Islet of Langerhans (tissue), 1 donor: Measurements from ENCODE around the gene KLHL33.
"Not testable (repeated sequence)": the region's sequence is repeated elsewhere in the genome, so short reads cannot be mapped to it uniquely, and the experiment has no call there.

Experiments
- FAIRE-seq: peaks from one replicate; lab custom pipeline; 2011; peaks lifted over from hg19 to GRCh38; lab: Jason Lieb, UNC

Gene KLHL33

DNA sequence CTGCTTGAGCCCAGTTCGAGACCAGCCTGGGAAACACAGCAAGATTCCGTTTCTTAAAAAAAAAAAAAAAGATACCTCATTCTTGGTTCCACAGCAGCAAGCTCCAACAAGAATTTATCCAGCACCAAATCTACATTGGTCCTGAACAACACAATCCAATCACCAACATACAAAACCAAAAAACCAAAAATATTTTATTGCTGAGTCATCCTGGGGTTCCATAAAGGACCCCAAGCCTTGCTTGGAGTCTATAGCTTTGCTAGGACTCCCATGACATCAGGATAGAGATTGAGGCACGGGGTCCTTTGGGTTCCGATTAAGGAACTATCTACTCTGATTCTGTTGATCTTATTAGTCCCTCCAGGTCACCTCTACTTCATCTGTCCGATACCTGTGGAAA lies 10.9 kb upstream of the KLHL33 start:
- no peak for FAIRE-seq

DNA sequence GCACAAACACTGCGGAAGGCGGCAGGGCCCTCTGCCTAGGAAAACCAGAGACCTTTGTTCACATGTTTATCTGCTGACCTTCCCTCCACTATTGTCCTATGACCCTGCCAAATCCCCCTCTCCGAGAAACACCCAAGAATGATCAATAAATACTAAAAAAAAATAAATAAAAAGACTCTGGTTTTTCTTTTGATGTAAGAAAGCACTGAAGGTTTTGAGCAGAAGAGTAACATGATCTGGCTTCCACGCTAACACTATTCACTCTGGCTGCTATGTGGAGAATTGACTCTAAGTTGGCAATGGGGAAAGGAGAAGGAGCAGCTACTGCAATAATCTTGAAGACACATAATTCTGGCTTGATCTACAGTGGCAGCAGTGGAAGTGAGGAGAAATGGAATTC lies 7.7 kb upstream of the KLHL33 start:
- not testable (repeated sequence) for FAIRE-seq

DNA sequence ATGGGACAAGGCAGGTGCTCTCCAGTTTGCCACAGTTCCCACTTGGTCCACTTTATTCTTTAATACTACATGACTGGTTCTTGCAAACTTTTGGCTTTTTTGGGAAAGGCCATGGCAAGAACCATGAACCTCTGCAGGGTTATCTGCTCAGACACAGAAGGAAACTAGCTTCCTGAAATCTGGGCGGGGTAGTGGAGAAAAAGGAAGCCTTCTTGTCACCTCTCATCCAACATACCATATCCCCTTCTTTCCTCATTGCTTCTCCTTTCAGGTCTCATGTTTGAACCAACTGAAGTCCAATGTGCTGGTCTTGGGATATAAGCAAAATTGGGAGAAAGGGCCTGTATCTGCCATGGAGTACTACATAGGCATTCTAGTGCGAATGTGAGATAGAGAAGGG lies 5.5 kb upstream of the KLHL33 start:
- FAIRE-seq: no peak

DNA sequence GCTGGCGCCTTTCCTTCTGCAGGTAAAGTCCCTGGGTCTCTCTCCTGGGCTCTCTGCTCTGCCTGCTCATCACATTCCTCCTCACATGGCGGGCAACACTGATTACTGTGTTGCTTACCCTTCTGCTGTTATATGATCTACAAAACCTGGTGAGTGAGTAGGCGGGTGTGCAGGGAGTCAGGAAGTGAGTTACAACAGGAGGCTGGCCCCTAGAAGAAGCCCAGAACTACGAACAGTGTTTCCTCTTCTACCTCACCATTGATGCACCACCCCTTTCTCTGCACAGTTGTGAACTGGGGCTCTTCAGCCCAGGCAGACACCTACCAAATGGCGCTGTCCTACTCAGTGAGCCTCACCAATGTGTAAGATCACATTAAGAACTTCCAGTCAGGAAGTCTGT lies 4.9 kb upstream of the KLHL33 start:
- FAIRE-seq: no peak

DNA sequence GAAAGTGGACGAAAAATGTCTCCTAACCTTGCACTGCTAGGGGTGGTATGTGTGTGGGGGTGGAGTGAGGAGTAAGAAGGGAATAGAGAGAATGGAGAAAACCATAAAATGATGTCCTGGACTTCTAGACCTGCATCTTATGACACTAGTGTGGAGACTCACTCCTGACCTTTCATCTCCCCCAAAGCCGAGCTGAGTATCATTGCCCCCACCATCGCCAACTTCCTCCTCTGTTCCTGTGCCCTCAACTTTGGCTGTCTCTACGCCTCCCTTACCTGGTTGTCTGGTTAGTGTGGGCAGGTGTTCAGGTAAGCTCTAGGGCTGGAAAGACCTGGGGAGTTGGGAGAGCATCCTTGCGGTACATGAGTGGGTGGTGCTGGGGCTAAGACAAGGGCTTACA lies 4.5 kb upstream of the KLHL33 start:
- FAIRE-seq: no peak

DNA sequence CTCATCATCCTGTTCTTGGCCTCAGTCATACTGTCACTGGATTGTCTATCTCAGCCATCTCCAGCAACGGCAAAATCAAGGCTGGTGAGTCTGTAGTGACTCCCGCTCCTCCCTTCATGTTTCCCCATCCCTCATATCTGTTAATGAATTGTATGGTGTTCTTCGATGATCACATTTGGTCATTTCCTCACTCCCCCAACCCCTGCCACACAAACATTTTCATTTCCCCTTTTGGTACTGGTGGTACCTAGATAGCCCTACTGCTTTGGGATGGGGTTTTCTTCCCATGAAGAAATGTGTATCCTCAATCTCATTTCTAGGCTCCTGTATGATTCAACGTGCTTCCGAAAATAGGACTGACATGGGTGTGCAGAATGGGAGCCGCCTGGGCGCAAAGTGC lies 2.7 kb upstream of the KLHL33 start:
- no peak for FAIRE-seq

DNA sequence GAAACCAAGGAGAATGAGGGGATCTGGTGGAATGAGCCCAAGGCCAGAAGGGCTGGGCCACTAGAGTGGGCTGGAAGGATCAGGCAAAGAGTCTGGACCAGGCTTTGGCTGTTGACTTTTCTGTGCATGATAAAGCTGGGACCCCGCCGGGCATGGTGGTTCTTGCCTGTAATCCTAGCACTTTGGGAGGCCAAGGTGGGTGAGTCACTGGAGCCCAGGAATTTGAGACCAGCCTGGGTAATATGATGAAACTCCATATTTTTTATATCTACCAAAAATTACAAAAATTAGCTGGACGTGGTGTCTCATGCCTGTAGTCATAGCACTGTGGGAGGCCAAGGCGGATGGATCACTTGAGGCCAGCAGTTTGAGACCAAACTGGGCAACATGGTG lies 393 bp upstream of the KLHL33 start:
- FAIRE-seq: no peak

DNA sequence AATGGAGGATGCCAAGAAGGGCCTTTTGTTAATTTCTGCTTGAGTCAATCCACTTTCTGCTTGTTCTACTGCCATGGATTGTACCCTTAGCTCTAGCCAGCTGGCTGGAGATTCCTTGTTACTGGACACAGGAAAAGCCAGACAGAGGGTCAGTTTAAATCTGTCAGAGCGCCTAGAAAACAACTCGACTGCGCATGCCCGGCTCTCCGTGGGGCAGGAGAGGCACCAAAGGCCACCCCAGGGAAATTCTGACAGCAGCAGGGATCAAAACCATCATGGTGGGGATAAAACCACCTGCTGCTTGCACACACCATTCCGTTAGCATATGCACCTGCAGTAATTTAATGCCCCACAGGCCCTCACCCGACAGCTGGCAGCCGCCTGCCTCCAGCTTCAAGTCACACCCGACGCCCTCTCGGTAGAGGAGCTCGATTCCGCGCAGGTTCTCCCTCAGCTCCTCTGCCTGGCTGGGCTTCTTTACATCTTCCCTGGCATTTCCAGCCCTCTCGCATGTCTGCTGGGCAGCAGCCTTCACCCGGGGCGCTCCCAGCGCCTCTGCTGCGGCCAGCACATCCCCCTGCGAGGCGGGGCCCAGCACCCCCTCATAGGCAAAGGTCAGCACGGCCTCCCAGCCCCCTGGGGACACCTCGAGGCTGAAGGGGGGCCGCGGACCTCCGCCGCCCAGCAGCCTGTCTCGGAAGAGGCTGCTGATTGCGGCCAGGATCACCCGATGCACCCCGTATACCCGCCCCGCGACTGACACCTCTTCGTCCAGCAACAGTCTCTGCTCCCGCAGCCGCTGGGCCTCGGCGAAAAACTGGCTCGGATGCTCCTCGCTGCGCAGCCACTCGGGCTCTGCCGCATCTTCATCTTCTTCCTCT lies 1.0 kb downstream of the KLHL33 start:
- FAIRE-seq: no peak

DNA sequence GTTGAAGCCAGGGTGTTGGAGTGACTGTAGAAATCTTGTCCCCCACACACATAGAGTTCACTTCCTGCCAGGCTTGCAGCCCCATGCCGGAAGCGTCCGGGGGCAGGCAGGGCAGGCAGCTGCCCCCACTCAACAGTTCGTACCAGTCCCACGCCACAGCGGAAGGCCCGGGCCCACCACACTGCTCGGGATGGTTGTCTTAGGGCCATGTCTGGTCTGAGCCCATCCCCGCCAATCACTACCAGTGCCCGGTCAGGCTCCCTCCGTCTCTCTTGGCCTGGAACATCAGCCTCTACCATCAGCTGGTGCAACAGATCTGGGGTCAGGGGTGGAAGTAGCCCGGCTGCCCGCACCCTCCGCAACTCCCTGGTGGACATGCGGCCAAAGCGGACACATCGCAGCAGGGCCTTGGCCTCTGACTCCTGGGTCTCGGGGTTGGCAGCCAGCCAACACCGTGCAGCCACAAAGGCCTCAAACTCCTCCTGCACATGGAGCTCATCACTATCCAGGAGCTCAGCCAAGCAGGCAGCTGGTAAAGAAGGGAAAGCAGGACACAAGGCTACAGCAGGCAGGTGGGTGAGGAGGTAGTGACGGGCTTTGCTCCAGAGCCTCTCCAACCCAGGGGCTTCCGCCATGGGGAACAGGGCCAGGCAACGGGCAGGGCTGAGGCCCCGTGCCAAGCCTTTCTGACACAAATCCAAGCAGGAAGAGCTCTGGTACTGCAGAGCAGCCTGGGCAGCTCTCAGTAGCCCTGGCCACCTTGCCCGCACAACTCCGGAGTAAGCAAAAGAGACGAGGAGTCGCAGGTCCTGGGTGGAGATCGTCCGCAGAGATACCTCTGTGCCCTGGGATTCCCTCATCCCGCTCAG lies 5.9 kb downstream of the KLHL33 start:
- no peak for FAIRE-seq

DNA sequence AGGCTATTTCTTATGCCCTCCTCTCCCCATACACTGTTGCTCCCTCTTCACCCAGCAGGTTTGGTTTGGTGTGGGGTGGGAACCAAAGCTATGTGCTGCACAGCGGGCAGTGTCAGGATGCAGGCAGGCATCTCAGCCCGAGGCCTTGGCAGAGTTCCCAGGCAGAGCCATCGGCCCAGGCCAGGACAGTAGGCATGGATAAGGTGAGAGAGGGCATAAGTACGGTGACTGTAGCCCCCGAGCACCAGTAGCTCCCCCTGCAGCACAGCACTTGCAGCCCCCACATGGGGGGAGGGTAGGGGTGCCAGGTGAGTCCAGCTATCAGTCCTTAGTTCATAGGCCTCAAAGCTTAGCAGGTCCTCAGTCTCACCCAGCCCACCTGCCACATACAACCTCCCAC lies 7.2 kb downstream of the KLHL33 start:
- FAIRE-seq: no peak

DNA sequence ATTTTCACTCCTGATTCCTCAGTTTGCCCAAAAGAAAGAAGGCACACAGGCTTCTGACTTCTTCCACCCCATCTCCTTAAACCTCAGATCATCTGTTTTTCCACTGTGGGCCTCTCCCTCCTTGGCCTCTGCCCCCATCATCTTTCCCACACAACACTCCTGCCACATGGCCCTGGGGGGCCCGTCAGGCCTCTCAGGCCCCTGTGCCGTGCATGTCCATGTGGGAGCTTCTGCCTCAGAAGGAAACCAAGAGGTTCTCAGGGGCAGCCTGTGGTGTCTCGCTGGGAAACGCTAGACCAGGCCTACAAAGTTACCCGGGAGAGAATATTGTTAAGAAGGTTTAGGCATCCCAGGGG lies 8.0 kb downstream of the KLHL33 start:
- no peak for FAIRE-seq

DNA sequence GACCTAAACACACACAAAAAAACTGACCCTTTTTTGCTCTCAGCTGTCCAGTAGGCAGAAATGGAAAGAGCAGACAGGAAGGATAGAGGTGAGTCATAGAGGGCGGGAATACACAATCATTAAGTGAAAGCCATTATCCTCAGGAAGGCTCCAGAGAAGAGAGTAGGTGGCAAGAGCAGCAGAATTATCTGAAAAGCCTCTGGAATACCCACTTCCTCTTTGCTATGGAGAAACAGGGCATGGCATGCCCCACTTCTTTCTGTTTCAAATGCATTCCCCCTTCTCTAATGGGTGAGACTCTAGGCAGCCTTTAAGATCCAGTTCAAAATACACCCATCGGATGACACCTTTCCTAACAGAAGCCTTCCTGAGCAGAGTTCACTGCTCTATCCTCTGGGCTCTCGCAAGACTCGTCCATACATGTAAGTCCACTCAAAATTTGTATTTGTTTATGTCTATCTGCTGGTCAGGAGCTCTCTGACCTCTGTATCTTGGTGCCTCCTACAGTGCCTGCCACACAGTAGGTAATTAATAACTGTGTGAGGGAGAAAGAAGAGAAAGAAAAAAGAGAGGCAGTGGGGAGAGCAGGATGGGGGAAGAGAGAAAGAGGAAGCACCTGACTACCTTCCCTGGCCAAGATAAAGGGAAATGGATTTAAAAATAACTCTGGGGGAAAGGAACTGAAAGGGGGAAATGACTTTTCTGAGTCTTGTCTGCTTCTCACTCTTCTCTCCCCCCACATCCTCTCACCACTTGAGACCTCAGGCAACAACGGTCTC lies 8.5 kb downstream of the KLHL33 start:
- FAIRE-seq: peak; percentile 58

DNA sequence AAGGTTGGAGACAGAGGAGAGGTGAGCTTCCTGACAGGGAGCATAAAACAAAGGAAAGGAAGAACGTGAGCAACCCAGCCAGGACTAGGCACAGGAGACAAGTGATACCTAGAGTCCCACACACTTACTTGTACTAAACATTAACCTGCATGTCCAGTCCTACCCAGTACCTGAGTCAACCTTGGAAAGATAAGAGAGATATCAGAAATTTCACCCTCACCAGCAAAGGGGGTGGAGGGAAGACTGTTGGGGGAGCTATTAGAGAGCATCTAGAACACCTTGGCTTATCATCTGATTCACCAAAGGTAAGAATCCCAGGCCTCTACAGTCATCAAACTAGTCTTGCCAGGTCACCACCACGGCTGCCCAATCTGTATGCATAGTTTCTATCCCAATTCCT lies 11.1 kb downstream of the KLHL33 start:
- no peak for FAIRE-seq

DNA sequence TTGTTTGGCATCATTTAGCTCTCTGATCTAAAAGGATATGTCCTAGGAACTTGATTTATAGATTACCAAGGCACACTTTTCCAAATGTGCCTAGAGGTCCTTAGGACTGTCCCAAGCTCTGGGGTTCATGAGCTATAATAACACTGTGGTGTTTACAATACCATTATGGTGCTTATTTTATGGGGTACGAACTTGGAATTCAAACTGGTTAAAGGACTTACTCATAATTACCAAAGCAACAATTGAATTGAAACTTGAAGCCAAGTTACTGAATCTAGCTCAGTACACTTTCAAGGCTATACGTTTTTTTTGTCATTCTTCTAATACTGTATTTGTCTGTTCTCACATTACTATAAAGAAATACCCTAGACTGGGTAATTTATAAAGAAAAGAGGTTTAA lies 13.1 kb downstream of the KLHL33 start:
- FAIRE-seq: no peak

DNA sequence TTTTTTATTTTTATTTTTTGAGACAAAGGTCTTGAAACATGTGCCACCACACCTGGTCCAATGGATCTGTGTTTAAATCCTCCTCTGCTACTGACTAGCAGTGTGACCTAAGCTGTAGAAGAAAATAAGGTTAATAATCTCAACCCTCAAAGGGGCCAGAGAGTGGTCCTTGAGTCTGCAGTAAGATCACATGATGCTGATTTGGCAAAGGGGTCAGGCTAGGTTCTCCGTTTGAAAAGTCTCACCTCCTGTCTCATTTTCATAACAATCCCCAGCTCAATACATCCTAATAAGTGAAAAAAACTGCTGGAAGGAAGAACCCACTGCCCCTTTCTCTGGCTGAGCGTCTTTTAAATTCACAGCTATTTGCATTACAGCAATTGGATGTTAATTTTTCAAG lies 14.7 kb downstream of the KLHL33 start:
- no peak for FAIRE-seq

DNA sequence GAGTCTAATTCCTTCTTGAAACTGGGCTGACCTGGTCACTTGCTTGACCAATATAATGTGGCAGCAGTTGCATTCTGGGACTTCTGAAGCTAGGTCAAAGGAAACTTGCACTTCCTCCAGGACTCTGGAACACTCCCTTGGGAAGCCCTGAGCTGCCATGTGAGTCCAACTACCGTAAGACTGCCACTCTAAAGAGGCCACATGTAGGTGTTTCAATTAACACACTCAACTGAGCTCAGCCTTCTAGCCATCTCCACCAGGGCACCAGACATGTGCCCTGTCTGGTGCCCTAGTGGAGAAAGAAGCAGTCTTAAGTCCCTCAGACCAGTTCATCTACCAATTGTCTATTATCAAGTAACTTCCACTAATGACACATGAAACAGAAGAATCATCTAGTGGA lies 16.5 kb downstream of the KLHL33 start:
- no peak for FAIRE-seq

DNA sequence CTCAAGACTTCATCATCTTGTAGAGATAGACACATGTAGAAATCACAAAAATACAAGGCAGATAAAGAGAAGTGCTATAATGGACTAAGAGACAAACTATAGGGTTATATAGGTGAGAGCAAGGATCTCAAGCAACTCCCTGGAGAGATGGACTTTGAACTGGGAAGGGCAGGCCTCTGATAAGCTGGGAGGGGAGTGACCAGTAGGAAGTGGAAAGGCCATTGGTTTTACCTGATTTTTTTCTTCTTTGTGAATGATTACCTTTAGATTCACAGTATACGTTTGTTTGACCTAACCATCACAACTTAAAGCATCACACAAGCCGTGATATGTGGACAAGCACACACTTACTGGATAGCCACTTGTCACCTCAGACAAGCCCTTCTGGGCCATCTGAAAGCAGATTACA lies 17.5 kb downstream of the KLHL33 start:
- no peak for FAIRE-seq

DNA sequence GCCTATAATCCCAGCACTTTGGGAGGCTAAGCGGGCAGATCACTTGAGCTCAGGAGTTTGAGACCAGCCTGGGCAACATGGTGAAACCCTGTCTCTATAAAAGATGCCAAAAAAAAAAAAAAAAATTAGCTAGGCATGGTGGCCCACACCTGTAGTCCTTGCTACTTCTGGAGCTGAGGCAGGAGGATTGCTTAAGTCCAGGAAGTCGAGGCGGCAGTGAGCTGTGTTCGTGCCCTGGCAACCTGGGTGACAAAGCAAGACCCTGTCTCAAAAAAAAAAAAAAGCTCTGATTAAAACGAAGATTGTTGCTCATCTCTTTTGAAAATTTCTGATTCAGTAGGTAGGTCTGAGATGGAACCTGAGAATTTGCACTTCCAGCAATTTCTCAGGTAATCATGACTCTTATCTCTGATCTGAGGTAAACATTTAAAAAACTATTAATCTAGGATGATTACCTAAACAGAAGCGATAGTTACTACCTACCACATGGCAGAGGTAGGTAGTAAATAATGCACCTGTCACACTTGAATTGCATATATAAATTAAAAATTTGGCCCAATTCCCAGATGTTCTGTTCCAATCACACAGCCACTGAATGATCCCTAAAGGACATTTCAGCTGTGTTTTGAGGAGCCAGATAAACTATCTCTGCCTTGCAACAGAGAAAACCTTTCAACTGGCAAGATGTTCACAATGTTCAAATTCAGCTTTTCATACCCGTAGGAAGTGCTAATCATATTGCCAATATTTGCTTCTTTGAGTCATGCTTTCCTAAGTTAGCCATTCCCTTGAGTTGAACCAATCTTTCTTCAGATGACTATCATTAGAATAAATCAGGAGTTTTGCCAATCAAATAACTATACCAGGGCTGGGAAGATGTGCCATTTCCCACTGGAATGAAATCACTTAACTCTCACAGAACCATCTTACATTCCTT lies 18.4 kb downstream of the KLHL33 start:
- peak; percentile 71 for FAIRE-seq

DNA sequence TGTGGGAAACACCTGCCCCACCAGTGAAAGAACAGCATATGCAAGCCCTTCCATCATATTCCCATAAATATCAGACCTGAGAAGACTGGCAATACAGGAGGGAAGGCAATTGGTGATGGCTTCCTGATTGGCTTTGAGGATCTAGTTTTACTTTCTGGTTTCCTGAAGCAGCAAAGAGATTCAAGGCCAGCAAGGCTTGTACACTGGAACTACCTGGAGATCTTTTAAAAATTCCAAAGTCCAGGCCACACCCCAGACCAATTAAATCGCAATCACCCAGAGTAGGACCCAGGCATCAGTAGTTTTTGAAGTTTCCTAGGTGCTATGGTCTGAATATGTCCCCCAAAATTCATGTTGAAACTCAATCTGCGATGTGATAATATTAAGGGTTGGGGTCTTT lies 19.7 kb downstream of the KLHL33 start:
- FAIRE-seq: no peak

DNA sequence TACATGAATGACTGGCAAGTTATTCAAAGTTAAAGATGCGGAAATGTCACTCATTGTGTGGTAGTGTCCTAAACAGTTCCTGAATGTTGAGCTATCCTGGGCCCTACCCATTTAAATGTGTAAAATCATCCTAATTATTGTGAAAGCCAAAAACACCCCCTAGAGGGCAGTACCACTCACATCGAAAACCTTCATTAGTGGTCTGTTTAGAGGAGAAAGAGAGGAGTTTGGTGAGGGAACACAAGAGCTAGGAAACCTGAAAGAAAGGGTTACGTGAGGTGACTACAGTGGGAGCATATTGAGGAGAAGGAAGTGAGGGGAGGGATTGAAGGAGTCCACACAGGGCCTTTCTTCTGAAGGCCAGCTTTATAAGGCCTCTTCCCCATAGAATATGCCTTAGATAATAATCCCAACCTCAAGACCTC lies 20.2 kb downstream of the KLHL33 start:
- no peak for FAIRE-seq

DNA sequence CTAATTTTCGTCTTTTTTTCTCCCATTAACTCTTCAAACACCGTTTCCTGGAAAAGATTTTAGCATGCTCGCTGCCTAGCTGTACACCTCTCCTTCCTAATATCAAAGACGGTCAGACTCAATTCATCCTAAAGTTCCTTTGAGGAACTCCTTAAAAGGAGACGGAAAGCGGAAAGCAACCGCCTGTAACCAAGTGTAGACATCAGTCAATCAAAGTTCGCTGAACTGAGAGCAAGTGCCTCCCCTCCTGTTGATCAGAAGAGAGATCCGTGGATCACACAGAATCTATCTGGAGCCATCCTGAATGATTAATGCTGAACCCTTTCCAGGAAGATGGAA lies 22.3 kb downstream of the KLHL33 start:
- no peak for FAIRE-seq
